Adrenal gland (tissue), 5 donors: ENCODE data around the gene ERV3-1.

ENCODE experiments used
- CTCF ChIP-seq, 6 experiments: fragments of 450-650 bp in 4 of 6; fragments of 200-600 bp in 2 of 6; sonication (generic) in 1 of 6; IDR thresholded peaks; 1 replicate in 5 of 6; 2 replicates in 1 of 6; pipeline versions ENCODE4 v1.5.1 to v1.8.0; 2016 to 2021; ENCODE audit warnings: antibody characterized with exemption in 6 of 6, mild to moderate bottlenecking in 2 of 6, moderate library complexity in 1 of 6
- POLR2A ChIP-seq, 2 donors: fragments of 450-650 bp; IDR thresholded peaks; one replicate each; pipeline ENCODE4 v1.6.1; 2017; ENCODE audit warnings: antibody characterized with exemption in 2 of 2, mild to moderate bottlenecking in 2 of 2, moderate library complexity in 1 of 2
- donor health status: DM: no; HTN: no; CAD: no.

- TF ChIP-seq CTCF (IDR thresholded peaks at IDR 0.05) = no peak
- TF ChIP-seq POLR2A (IDR thresholded peaks at IDR 0.05) = peak; percentile 34 to 56
These were observed 31.5 kb upstream of the ERV3-1 start for GRCh38 chr7:65037740-65038688.
